Activated gamma-delta T cell treated with Interleukin-2 at 50 U/mL for 16 hours (primary cell): ENCODE measurements around the gene CERS1.

Experiments
- DNase-seq: peaks from one replicate; pipeline ENCODE4 v3.0.0-alpha.2; 2020

The CERS1 gene

GRCh38 chr19:18870531-18871172 is 25.3 kb downstream of the CERS1 start:
- DNase-seq, result no peak

GRCh38 chr19:18869781-18870530 is 26.0 kb downstream of the CERS1 start:
- no peak for DNase-seq

GRCh38 chr19:18869023-18869618 is 26.8 kb downstream of the CERS1 start:
- no peak for DNase-seq

- DNase-seq, result no peak
Observed at GRCh38 chr19:18868380-18869022, 27.5 kb downstream of the CERS1 start.

GRCh38 chr19:18867751-18868150 is 28.2 kb downstream of the CERS1 start:
- no peak for DNase-seq

GRCh38 chr19:18867199-18867598 is 28.8 kb downstream of the CERS1 start:
- DNase-seq, result no peak

GRCh38 chr19:18866800-18867123 is 29.2 kb downstream of the CERS1 start:
- DNase-seq, result no peak

GRCh38 chr19:18865973-18866799 is 29.8 kb downstream of the CERS1 start:
- peak; percentile 46 for DNase-seq

GRCh38 chr19:18865106-18865972 is 30.6 kb downstream of the CERS1 start:
- no peak for DNase-seq

GRCh38 chr19:18863843-18864362 is 32.1 kb downstream of the CERS1 start:
- no peak for DNase-seq

- no peak for DNase-seq
Observed at GRCh38 chr19:18862976-18863842, 32.7 kb downstream of the CERS1 start.

GRCh38 chr19:18861917-18862316 is 34.0 kb downstream of the CERS1 start:
- DNase-seq, result no peak

- no peak for DNase-seq
Observed at GRCh38 chr19:18861235-18861634, 34.7 kb downstream of the CERS1 start.

- DNase-seq, result no peak
Observed at GRCh38 chr19:18860725-18861124, 35.2 kb downstream of the CERS1 start.

- DNase-seq, result no peak
Observed at GRCh38 chr19:18860302-18860700, 35.7 kb downstream of the CERS1 start.

GRCh38 chr19:18859676-18860301 is 36.2 kb downstream of the CERS1 start:
- no peak for DNase-seq

- DNase-seq, result no peak
Observed at GRCh38 chr19:18858906-18859646, 36.9 kb downstream of the CERS1 start.

GRCh38 chr19:18857223-18857622 is 38.7 kb downstream of the CERS1 start:
- no peak for DNase-seq

GRCh38 chr19:18856385-18857126 is 39.4 kb downstream of the CERS1 start:
- DNase-seq, result no peak
